Stomach (tissue), 4 donors: ENCODE data around the gene ARMH1.

ENCODE experiments used
- CTCF ChIP-seq, 7 experiments: fragments of 450-650 bp in 4 of 7; fragments of 200-600 bp in 3 of 7; sonication (generic) in 3 of 7; IDR thresholded peaks; one replicate each; pipeline ENCODE4 v1.5.1; 2016 to 2019; ENCODE audit warnings: antibody characterized with exemption in 7 of 7, control low read depth in 2 of 7, mild to moderate bottlenecking in 1 of 7
- EP300 ChIP-seq: sonication (generic); formaldehyde crosslinking; IDR thresholded peaks from one replicate; pipeline ENCODE4 v1.6.1; 2017; ENCODE audit warnings: antibody characterized with exemption
- POLR2AphosphoS5 ChIP-seq, 3 donors: sonication (generic); formaldehyde crosslinking; IDR thresholded peaks; one replicate each; pipeline ENCODE4 v1.6.1; 2016; ENCODE audit warnings: antibody characterized with exemption in 3 of 3

- TF ChIP-seq CTCF (IDR thresholded peaks at IDR 0.05) = no peak
- TF ChIP-seq POLR2AphosphoS5 (IDR thresholded peaks at IDR 0.05) = no peak
- no peak for TF ChIP-seq EP300
Observed at GRCh38 chr1:44682883-44683265, 8.4 kb downstream of the ARMH1 start.
